Astrocyte of the spinal cord (primary cell): ENCODE data around the gene ARL2.
"Not testable (repeated sequence)": the region's sequence is repeated elsewhere in the genome, so short reads cannot be mapped to it uniquely, and the experiment has no call there.

ENCODE experiments used
- DNase-seq: peaks from one replicate; pipeline ENCODE4 v3.0.0; 2011; ENCODE audit warnings: low read depth, low spot score
- H3K4me3 ChIP-seq: 2 replicates; pipeline ENCODE4 v1.5.1; 2011; ENCODE audit warnings: low read depth, mild to moderate bottlenecking, low read length, moderate library complexity
- in situ Hi-C: cut with HindIII; loops from 2 replicates; pipeline ENCODE4 v1.10.0; 2017; ENCODE audit warnings: low sequenced_read_pairs
- TF ChIP-seq, protein P1 (sequence below): IDR thresholded peaks from 2 replicates; pipeline ENCODE4 v1.5.1; 2012; ENCODE audit warnings: low read depth, mild to moderate bottlenecking, low read length, inconsistent platforms

ARL2 gene

DNA sequence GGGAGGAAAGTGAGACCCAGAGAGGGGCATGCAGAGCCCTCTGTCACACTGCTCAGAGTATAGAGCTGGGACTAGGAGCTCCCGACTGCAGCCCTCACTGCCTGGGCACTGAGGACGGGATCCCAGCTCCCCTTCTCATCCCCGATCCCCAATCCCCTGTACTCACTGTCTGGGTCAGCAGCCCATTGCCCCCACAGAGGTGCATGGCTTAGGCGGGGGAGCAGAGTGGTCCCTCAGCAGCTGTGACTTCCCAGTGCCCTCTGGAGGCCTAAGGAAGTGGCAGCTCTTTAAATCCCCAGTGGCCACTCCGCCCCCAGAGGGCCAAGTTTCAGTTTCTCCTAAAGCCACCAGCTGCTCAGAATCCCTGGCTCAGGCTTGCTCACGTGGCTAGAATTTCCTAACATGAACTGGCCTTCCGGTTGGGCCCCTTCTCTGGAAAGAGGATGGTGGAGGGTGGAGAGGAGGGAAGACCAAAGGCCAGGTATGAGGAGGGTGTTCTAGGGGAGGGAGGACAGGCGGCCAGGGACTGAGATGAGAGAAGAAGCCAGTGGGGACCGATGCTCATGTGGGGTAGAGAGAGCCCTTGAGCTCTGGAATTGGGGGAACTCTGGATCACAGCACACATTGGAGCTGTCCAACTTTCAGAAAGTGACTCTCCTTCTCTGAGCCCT lies 17.1 kb upstream of the ARL2 start, which contains the start of gene BATF2:
Gene BATF2 (minus strand): TSS at position 262 of the 671 bp plus-strand sequence. CDS start 57 bp downstream, at position 205.
- no peak within 1 kb of the TSS for H3K4me3 ChIP-seq
- peak; percentile 39 for DNase-seq
- TF ChIP-seq, protein P1, sequence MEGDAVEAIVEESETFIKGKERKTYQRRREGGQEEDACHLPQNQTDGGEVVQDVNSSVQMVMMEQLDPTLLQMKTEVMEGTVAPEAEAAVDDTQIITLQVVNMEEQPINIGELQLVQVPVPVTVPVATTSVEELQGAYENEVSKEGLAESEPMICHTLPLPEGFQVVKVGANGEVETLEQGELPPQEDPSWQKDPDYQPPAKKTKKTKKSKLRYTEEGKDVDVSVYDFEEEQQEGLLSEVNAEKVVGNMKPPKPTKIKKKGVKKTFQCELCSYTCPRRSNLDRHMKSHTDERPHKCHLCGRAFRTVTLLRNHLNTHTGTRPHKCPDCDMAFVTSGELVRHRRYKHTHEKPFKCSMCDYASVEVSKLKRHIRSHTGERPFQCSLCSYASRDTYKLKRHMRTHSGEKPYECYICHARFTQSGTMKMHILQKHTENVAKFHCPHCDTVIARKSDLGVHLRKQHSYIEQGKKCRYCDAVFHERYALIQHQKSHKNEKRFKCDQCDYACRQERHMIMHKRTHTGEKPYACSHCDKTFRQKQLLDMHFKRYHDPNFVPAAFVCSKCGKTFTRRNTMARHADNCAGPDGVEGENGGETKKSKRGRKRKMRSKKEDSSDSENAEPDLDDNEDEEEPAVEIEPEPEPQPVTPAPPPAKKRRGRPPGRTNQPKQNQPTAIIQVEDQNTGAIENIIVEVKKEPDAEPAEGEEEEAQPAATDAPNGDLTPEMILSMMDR: peak; percentile 47
- in situ Hi-C loops: no loop called here

DNA sequence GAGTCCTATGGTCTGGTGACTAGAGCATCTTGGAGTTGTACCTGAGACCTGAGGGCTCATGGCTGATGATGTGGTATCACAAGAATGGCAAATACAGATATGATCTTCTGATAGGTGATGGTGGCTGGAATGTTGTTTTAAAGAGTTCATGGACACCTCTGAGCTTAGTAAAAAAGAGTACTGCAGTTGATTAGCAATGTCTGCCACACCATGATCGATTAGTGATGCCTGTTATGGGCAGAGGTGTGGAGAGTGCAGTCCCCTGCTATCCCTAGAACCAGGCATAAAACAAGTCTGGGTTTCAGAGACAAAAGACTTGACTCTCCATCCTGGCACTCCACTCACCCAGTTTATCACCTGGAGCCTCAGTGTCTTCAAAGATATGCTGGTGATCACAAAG lies 15.8 kb upstream of the ARL2 start:
- TF ChIP-seq, protein P1: no peak
- in situ Hi-C loops: no loop called here
- DNase-seq: no peak
- H3K4me3 ChIP-seq: no peak overlapping the region

DNA sequence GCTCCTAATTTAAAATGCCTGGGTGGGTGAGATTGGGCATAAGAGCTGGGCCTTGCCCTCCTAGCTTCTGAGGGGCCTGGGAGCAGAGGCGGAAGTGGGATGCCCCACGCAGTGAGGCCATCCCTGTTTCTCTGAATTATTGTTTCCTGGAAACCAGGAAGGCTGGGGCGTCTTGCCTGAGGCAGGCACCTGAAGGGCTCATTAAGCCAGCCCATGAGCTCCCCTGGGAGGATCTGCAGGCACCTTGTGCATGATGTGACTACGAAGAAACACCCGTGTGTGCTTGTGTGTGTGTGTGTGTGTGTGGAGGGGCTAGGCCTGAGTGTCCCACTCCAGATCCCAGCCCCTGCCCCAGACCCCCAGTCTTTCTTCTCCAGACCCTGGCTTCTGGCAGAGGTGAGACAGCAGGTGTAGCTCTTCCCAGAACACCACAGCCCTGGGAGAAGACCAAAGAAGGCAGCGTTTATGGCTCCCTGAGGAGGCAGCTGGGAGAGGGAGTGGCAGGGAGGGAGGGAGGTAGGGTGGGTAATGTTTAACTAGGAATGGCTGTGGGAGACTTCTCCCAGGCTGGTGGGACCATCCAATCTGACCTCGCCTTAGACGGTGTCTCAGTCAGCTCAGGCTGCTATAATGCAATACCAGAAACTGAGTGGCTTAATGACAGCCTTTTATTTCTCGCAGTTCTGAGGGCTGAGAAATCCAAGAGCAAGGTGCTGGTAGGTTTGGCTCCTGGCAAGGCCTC lies 15.1 kb upstream of the ARL2 start:
- TF ChIP-seq, protein P1: no peak
- no peak for DNase-seq
- in situ Hi-C loops: no loop called here
- H3K4me3 ChIP-seq: no peak overlapping the region

- in situ Hi-C loops: no loop called here
- H3K4me3 ChIP-seq: no peak overlapping the region
- DNase-seq: no peak
- TF ChIP-seq, protein P1: no peak
Observed at GRCh38 chr11:64999478-64999877, 14.5 kb upstream of the ARL2 start.

DNA sequence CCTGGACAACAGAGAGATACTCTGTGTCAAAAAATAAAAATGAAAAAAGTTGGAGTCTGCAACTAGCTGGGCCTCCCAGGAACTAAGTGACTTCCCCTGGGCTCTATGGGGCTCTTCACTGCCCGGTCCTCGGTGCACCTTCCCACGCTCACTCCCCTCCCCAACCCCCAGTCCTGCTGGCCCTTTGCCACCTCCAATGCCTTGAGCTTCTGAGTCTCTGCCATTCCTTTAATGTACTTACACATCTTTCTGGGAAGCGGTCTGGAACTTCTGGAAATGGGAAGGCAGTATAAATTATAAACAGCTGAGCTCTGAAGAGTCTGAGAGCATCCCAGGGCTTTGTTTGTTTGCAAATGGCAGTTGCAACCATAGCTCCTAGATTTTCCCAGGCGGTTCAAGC lies 11.3 kb upstream of the ARL2 start:
- no peak for DNase-seq
- in situ Hi-C loops: no loop called here
- TF ChIP-seq, protein P1: no peak
- H3K4me3 ChIP-seq: no peak overlapping the region

DNA sequence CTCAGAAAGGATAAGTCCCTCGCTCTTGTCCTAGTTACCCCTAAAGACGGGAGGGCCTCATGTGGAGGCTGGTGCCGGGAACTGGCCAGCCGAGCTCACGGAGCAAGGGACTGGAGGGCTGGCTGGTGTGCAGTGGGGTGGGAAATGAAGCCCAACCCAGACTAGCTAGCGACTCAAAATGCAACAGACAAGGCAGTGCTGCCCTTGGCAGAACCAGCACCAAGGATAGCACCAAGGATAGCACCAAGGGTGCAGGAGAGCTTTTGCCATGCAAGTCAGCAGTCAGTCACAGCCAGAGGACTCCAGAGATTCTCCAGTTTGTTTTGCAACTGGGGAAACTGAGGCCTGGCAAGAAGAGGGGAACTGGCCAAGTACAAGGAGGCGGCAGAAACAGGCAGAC lies 10.7 kb upstream of the ARL2 start:
- TF ChIP-seq, protein P1: no peak
- in situ Hi-C loops: no loop called here
- H3K4me3 ChIP-seq: no peak overlapping the region
- DNase-seq: peak; percentile 28

GRCh38 chr11:65003968-65004367 lies 10.0 kb upstream of the ARL2 start:
- in situ Hi-C loops: not testable (repeated sequence)

More at GRCh38 chr11:65003968-65004367, 10.0 kb upstream of the ARL2 start:
- not testable (repeated sequence) for DNase-seq, H3K4me3 ChIP-seq
